ENCODE measurements around the gene HCRTR2. TPM values are rescaled to one million over a fixed set of nuclear protein-coding genes. Genes with fewer than 3 reads are reported as not detected.
"Not testable (repeated sequence)": the region's sequence is repeated elsewhere in the genome, so short reads cannot be mapped to it uniquely, and the experiment has no call there.

The HCRTR2 gene
- total RNA-seq, 1 experiment from 2014 or later: not detected

- Mint-ChIP-seq H3K9me3 (peaks cover 18% of the 10 kb centered on the region), H3K27ac (no peak overlapping the region), H3K36me3 (peaks cover 2% of the 10 kb centered on the region; the same call in 1 of the 2 replicates), H3K4me1 (no peaks in the 10 kb centered on the region), H3K4me3 (no peak overlapping the region), H3K27me3 (ENCODE audit: low read depth) (no peaks in the 10 kb centered on the region)
- POLR2A ChIA-PET: no interaction called here
- DNase-seq (ENCODE audit: low spot score): no peak
- no peak for ATAC-seq
- CTCF ChIA-PET: no interaction called here
- TF ChIP-seq, protein P1, sequence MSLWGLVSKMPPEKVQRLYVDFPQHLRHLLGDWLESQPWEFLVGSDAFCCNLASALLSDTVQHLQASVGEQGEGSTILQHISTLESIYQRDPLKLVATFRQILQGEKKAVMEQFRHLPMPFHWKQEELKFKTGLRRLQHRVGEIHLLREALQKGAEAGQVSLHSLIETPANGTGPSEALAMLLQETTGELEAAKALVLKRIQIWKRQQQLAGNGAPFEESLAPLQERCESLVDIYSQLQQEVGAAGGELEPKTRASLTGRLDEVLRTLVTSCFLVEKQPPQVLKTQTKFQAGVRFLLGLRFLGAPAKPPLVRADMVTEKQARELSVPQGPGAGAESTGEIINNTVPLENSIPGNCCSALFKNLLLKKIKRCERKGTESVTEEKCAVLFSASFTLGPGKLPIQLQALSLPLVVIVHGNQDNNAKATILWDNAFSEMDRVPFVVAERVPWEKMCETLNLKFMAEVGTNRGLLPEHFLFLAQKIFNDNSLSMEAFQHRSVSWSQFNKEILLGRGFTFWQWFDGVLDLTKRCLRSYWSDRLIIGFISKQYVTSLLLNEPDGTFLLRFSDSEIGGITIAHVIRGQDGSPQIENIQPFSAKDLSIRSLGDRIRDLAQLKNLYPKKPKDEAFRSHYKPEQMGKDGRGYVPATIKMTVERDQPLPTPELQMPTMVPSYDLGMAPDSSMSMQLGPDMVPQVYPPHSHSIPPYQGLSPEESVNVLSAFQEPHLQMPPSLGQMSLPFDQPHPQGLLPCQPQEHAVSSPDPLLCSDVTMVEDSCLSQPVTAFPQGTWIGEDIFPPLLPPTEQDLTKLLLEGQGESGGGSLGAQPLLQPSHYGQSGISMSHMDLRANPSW (CRISPR knock-in tag; conservative IDR thresholded peaks at IDR 0.05; ENCODE audit: low read depth): no peak
- TF ChIP-seq TCF7 (CRISPR knock-in tag; IDR thresholded peaks at IDR 0.05; ENCODE audit: low read depth): no peak
- no peak for TF ChIP-seq CTCF (IDR thresholded peaks at IDR 0.05)
- TF ChIP-seq JAZF1 (CRISPR knock-in tag; IDR thresholded peaks at IDR 0.05): no peak
- TF ChIP-seq HMGA2 (CRISPR knock-in tag; IDR thresholded peaks at IDR 0.05): no peak
- TF ChIP-seq MAX (CRISPR knock-in tag; IDR thresholded peaks at IDR 0.05): no peak
- TF ChIP-seq ZSCAN18 (CRISPR knock-in tag; IDR thresholded peaks at IDR 0.05): no peak
- no peak for TF ChIP-seq ZNF416 (CRISPR knock-in tag; IDR thresholded peaks at IDR 0.05)
- no peak for TF ChIP-seq SOX15 (CRISPR knock-in tag; IDR thresholded peaks at IDR 0.05)
- TF ChIP-seq NR2C2 (CRISPR knock-in tag; IDR thresholded peaks at IDR 0.05): no peak
- TF ChIP-seq AFF4 (CRISPR knock-in tag; IDR thresholded peaks at IDR 0.05; ENCODE audit: borderline replicate concordance): no peak
- no peak for TF ChIP-seq OVOL2 (CRISPR knock-in tag; IDR thresholded peaks at IDR 0.05; ENCODE audit: borderline replicate concordance)
- no peak for TF ChIP-seq TEAD1 (CRISPR knock-in tag; IDR thresholded peaks at IDR 0.05)
- no peak for TF ChIP-seq ATF6 (CRISPR knock-in tag; IDR thresholded peaks at IDR 0.05)
- no peak for TF ChIP-seq RELA (CRISPR knock-in tag; IDR thresholded peaks at IDR 0.05; ENCODE audit: borderline replicate concordance)
Measured at GRCh38 chr6:55153284-55153683, 21.0 kb upstream of the HCRTR2 start.

- DNase-seq (ENCODE audit: low spot score); CTCF ChIA-PET; ATAC-seq; H3K4me3 Mint-ChIP-seq; POLR2A ChIA-PET; H3K36me3 Mint-ChIP-seq; H3K27me3 Mint-ChIP-seq (ENCODE audit: low read depth); H3K27ac Mint-ChIP-seq; H3K4me1 Mint-ChIP-seq: not testable (repeated sequence)
- H3K9me3 Mint-ChIP-seq: peaks cover 33% of the 10 kb centered on the region
Measured at GRCh38 chr6:55158784-55159183, 15.5 kb upstream of the HCRTR2 start.
